HAP-1 (cell line): ENCODE measurements around the gene NAT16.
"Not testable (repeated sequence)": the region's sequence is repeated elsewhere in the genome, so short reads cannot be mapped to it uniquely, and the experiment has no call there.

Source experiments
- DNase-seq, 2 experiments: peaks; one replicate each; pipeline ENCODE4 v3.0.0-alpha.2; 2016 to 2020; ENCODE audit warnings: low spot score in 2 of 2
- H3K27me3 ChIP-seq: fragments of 250-450 bp; sonication (Bioruptor Pico); 2 replicates; pipeline ENCODE4 v1.5.1; 2020; ENCODE audit warnings: low read depth, mild to moderate bottlenecking, moderate library complexity
- H3K36me3 ChIP-seq: fragments of 250-450 bp; sonication (Bioruptor Pico); replicated peaks from 2 replicates; pipeline ENCODE4 v1.5.1; 2020; ENCODE audit warnings: mild to moderate bottlenecking
- H3K4me1 ChIP-seq: fragments of 250-450 bp; sonication (Bioruptor Pico); 2 replicates; pipeline ENCODE4 v1.5.1; 2020; ENCODE audit warnings: mild to moderate bottlenecking
- H3K4me3 ChIP-seq: fragments of 250-450 bp; sonication (Bioruptor Pico); 2 replicates; pipeline ENCODE4 v1.5.1; 2020; ENCODE audit warnings: mild to moderate bottlenecking, moderate library complexity
- H3K9me3 ChIP-seq: fragments of 250-450 bp; sonication (Bioruptor Pico); 2 replicates; pipeline ENCODE4 v1.5.1; 2020; ENCODE audit warnings: mild to moderate bottlenecking, moderate library complexity
- in situ Hi-C: fragments of 300-500 bp; cut with MboI; formaldehyde crosslinking; loops from 3 replicates; pipeline ENCODE4 v1.14.3; 2020; ENCODE audit warnings: low sequenced_read_pairs, inconsistent platforms, mixed read lengths

NAT16 gene

GRCh38 chr7:101210143-101210542 lies 30.1 kb upstream of the NAT16 start:
- Histone ChIP-seq H3K27me3 (no peaks in the 10 kb centered on the region), H3K4me1 (no peaks in the 10 kb centered on the region), H3K9me3 (no peaks in the 10 kb centered on the region), H3K36me3 (peaks cover 42% of the 10 kb centered on the region), H3K4me3 (no peak overlapping the region)
- no peak for DNase-seq
- in situ Hi-C loops, result no loop called here

- Histone ChIP-seq H3K9me3 (no peaks in the 10 kb centered on the region), H3K27me3 (no peaks in the 10 kb centered on the region), H3K4me1 (no peaks in the 10 kb centered on the region), H3K36me3 (peaks cover 29% of the 10 kb centered on the region), H3K4me3 (no peak overlapping the region)
- in situ Hi-C loops, result no loop called here
- DNase-seq, result no peak
Measured at GRCh38 chr7:101208794-101209193, 28.7 kb upstream of the NAT16 start.

GRCh38 chr7:101207459-101207858 lies 27.4 kb upstream of the NAT16 start:
- Histone ChIP-seq H3K4me3 (no peak overlapping the region), H3K9me3 (no peaks in the 10 kb centered on the region), H3K27me3 (no peaks in the 10 kb centered on the region), H3K4me1 (no peaks in the 10 kb centered on the region), H3K36me3 (peaks cover 27% of the 10 kb centered on the region)
- in situ Hi-C loops, result no loop called here
- no peak for DNase-seq

GRCh38 chr7:101206665-101207042 lies 26.6 kb upstream of the NAT16 start:
- Histone ChIP-seq H3K27me3 (no peaks in the 10 kb centered on the region), H3K4me3 (no peak overlapping the region), H3K9me3 (no peaks in the 10 kb centered on the region), H3K4me1 (no peaks in the 10 kb centered on the region), H3K36me3 (peaks cover 23% of the 10 kb centered on the region)
- in situ Hi-C loops, result no loop called here
- no peak for DNase-seq

- H3K27me3 ChIP-seq, result no peaks in the 10 kb centered on the region
- in situ Hi-C loops, result no loop called here
Measured at GRCh38 chr7:101205901-101206664, 26.0 kb upstream of the NAT16 start.

GRCh38 chr7:101203740-101204738 lies 23.9 kb upstream of the NAT16 start:
- H3K36me3 ChIP-seq, H3K27me3 ChIP-seq, DNase-seq, H3K9me3 ChIP-seq, in situ Hi-C loops, H3K4me3 ChIP-seq, H3K4me1 ChIP-seq: not testable (repeated sequence)

More at GRCh38 chr7:101205901-101206664, 26.0 kb upstream of the NAT16 start:
- no peak for DNase-seq
- no peak overlapping the region for H3K4me3 ChIP-seq
- peaks cover 20% of the 10 kb centered on the region for H3K36me3 ChIP-seq
- no peaks in the 10 kb centered on the region for H3K9me3 ChIP-seq
- H3K4me1 ChIP-seq, result no peaks in the 10 kb centered on the region

GRCh38 chr7:101202603-101202918 lies 22.5 kb upstream of the NAT16 start:
- Histone ChIP-seq H3K4me1 (no peaks in the 10 kb centered on the region), H3K27me3 (no peaks in the 10 kb centered on the region), H3K9me3 (no peaks in the 10 kb centered on the region), H3K4me3 (no peak overlapping the region), H3K36me3 (0 out of 2 replicates have a peak, but pooled peaks cover 4% of the 10 kb centered on the region)
- in situ Hi-C loops, result no loop called here
- DNase-seq, result no peak

GRCh38 chr7:101201695-101202602 lies 21.9 kb upstream of the NAT16 start:
- H3K36me3 ChIP-seq, result 0 out of 2 replicates have a peak, but pooled peaks cover 4% of the 10 kb centered on the region
- no peak overlapping the region for H3K4me3 ChIP-seq
- in situ Hi-C loops, result no loop called here
- no peaks in the 10 kb centered on the region for H3K27me3 ChIP-seq
- no peak for DNase-seq
- no peaks in the 10 kb centered on the region for H3K9me3 ChIP-seq
- no peaks in the 10 kb centered on the region for H3K4me1 ChIP-seq

GRCh38 chr7:101200862-101201599 lies 20.9 kb upstream of the NAT16 start, which contains the start of gene MOGAT3:
Gene MOGAT3 (minus strand): TSS chr7:101201036. CDS start chr7:101200854, 182 bp downstream.
- Histone ChIP-seq H3K4me3 (no peak within 1 kb of the TSS), H3K36me3 (no peaks in the 10 kb centered on the region), H3K4me1 (no peaks in the 10 kb centered on the region), H3K9me3 (no peaks in the 10 kb centered on the region), H3K27me3 (no peaks in the 10 kb centered on the region)
- no peak for DNase-seq
- in situ Hi-C loops, result no loop called here

- in situ Hi-C loops, result no loop called here
- H3K9me3 ChIP-seq, result no peaks in the 10 kb centered on the region
- H3K27me3 ChIP-seq, result no peaks in the 10 kb centered on the region
- no peaks in the 10 kb centered on the region for H3K36me3 ChIP-seq
- H3K4me1 ChIP-seq, result no peaks in the 10 kb centered on the region
- no peak overlapping the region for H3K4me3 ChIP-seq
- no peak for DNase-seq
Measured at GRCh38 chr7:101200504-101200861, 20.4 kb upstream of the NAT16 start.

- H3K27me3 ChIP-seq, H3K36me3 ChIP-seq, H3K4me1 ChIP-seq, H3K4me3 ChIP-seq, H3K9me3 ChIP-seq, in situ Hi-C loops, DNase-seq: not testable (repeated sequence)
Measured at GRCh38 chr7:101199522-101199921, 19.4 kb upstream of the NAT16 start.

GRCh38 chr7:101198476-101198875 lies 18.4 kb upstream of the NAT16 start:
- Histone ChIP-seq H3K36me3 (no peaks in the 10 kb centered on the region), H3K4me1 (no peaks in the 10 kb centered on the region), H3K9me3 (no peaks in the 10 kb centered on the region), H3K27me3 (no peaks in the 10 kb centered on the region), H3K4me3 (no peak overlapping the region)
- in situ Hi-C loops, result no loop called here
- no peak for DNase-seq

- no peak for DNase-seq
- Histone ChIP-seq H3K27me3 (no peaks in the 10 kb centered on the region), H3K4me3 (no peak overlapping the region), H3K4me1 (no peaks in the 10 kb centered on the region), H3K9me3 (no peaks in the 10 kb centered on the region), H3K36me3 (no peaks in the 10 kb centered on the region)
- in situ Hi-C loops, result no loop called here
Measured at GRCh38 chr7:101197991-101198390, 17.9 kb upstream of the NAT16 start.
